Measurements from ENCODE around the gene KLHL36.

The KLHL36 gene

DNA sequence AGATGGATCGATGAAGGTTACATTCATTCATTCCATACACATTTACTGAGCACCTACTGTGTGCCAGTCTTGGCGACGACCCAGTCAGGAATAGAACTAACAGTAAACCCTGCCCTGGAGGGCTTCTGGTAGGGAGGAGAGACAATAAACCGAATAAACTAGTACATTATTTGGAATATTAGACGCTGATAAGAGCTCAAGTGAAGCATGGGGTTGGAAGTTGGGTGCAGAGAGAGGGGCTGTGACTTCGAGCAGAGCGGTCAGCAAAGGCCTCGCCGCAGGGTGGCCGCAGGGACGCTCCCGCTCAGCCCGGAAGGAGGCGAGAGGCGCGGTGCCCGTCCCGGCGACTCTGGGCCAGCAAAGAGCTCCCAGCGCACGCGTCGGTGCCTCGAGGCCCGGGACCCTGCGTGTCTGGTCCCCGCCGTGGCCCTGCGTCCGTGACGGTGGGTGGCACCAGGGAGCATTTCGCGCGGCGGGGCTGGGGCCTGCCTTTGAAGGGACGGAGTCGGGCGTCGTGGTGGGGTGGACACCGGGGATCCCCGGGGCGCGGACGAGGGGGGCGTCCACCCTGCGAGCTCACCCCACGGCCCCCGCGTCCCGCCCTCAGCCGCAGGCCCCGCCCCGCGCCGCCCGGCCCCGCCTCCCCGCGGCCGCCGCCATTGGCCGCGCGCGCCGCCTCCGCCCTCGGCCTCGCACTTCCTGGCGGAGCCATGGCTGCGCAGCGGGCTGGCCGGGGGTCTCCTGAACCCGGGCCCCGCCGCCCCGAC is at the start of gene KLHL36:
Gene KLHL36 (plus strand): TSS at position 684 of the 767 bp plus-strand sequence. CDS start 2,357 bp downstream, outside the sequence.
- DNase-seq, result peak; percentile 92

DNA sequence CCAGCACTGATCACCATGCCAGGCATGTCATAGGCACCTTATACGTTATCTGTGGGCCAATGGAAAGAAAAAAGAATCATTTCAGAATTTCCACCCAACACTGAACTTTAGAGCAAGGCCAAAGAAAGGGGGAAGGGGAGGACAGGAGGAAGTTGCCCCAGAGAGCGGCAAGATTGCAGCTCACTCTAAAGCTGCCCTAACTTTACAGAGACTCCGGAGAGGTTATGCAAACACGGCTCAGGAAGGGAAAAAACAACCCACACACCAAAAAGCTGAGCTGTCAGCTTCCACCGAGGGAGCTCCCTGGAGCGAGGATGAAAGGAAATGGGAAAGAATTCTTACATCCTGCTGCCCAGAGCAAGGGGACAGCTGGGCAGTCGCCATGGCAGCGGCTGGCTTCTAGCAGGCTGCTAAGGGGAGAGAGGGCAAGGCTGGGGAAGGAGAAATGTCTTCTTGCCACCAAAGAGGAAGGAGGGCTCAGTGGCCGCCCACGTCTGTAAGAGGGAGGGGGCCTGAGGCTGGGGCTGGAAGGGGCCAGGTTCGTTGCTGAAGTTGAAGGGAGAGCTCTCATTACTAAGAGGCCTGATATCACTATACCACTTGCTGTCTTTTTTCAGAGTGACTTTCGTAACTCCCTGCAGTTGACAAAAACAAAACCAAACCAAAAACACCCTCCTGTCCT is 48.6 kb upstream of the KLHL36 start:
- DNase-seq, result peak; percentile 87

DNA sequence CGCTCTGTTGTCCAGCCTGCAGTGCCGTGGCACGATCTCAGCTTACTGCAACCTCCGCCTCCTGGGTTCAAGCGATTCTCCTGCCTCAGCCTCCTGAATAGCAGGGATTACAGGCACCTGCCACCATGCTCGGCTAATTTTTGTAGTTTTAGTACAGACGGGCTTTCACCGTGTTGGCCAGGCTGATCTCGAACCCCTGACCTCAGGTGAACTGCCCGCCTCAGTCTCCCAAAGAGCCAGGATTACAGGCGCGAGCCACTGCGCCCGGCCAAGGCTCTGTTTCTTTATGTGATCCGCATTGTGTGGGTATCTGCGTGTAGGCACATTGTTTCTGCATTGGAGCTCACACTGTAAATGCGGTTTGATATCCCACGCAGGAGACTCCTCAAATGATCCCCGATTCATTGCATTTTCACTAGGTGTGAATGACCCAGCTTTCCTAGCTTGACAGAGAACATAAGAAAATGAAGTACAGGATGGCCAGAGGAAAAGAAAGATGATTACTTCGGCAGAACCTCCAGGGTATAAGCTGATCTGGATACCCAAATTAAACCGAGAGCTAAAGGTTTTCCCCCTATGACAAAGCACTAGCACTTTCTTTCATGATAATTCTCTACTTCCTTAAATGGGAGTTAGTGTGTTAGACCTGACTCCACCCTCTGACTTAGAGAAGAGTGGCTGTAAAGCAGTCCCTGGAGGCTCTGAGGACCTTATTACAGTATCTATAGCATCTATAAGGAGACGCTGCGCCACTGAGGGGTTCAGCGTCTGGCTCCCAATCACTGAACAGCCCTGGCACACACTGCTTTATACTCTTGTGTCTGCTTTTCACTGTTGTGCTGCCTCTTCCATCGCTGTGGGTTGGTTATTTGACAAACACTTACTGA is 47.7 kb upstream of the KLHL36 start:
- peak; percentile 75 for DNase-seq

- DNase-seq, result peak; percentile 88
Measured at GRCh38 chr16:84603140-84603816, 45.0 kb upstream of the KLHL36 start.

GRCh38 chr16:84603940-84604339 is 44.4 kb upstream of the KLHL36 start:
- DNase-seq, result no peak

DNA sequence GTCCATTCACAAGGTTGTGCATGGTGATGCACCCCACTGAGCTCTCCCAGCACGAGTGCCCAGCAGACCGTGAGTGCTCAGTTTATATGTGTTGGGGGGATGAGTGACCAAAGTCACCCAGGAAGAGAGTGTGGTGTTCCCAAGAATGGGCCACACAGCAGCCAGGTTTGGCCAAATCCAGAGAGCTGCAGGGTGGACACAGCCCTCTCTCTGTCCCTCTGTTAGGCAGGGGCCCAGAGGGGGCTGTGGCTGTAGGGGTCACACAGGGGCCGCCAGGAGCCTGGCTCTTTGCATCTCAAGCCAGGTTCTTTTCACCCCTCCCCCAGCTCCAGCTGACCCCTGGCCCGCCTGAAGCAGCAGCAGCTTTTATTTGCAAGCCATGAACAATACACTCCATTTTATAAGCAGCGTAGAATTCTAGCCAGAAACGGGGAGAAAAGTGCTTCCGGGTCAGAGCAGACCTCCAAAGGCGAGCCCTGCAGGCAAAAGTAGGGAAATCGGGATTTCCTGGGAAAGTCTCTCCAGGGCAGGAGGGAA is 43.8 kb upstream of the KLHL36 start:
- no peak for DNase-seq

GRCh38 chr16:84605339-84605848 is 42.9 kb upstream of the KLHL36 start:
- DNase-seq, result no peak

GRCh38 chr16:84606081-84606875 is 42.0 kb upstream of the KLHL36 start:
- DNase-seq, result peak; percentile 74

DNA sequence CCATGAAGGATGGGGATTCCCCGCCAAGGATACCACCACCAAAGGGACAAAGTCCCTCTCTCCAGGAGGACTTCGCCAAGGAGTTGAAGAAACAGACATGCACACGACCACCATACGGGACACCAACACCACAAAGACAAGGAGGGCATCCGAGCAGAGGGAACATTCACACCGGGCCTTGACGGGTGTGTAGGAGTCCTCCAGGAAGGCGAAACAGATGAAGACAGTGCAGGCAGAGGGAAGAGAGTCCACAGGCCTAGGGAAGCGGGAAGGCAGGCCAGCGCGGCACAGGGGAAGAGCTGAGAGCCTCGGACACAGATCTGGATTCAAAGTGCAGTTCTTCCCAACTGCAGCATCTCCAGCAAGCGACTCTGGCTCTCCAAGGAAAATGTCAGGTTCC is 41.2 kb upstream of the KLHL36 start:
- no peak for DNase-seq

DNA sequence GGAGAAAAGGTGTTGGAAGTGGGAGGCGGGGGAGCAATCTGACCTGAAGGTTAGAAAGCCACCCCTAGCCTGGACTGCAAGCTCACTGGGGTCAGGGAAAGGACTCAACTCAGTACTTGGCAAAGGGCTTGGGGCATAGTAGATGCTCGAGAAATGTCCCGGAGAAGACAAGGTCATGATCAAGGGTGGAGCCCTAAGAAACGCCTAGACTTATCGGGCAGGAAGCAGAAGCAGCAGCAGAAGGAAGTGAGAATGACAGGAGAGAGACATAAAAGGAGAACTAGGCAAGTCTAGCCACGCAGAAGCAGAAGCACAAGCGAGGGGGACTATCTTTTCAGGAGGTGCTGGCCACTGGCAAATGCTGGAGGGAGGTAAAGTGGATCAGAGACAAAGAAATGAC is 40.6 kb upstream of the KLHL36 start:
- DNase-seq, result no peak

DNA sequence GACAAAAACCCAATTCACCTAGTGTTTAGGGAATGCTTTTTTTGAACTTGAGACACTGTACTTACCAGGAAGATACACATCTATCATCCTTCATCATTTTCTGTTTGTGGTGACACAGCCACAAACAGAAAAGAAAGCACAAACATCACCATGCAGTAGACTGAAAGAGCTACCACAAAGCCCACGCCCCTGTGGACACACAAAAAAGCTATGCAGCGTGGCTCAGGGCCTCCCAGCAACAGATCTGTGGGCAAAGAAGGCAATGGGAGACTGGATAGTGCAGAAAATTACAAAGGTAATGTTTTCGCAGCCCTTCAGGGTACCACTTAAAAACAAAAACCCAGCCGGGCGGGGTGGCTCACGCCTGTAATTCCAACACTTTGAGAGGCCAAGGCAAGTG is 40.0 kb upstream of the KLHL36 start:
- DNase-seq, result peak; percentile 80

DNA sequence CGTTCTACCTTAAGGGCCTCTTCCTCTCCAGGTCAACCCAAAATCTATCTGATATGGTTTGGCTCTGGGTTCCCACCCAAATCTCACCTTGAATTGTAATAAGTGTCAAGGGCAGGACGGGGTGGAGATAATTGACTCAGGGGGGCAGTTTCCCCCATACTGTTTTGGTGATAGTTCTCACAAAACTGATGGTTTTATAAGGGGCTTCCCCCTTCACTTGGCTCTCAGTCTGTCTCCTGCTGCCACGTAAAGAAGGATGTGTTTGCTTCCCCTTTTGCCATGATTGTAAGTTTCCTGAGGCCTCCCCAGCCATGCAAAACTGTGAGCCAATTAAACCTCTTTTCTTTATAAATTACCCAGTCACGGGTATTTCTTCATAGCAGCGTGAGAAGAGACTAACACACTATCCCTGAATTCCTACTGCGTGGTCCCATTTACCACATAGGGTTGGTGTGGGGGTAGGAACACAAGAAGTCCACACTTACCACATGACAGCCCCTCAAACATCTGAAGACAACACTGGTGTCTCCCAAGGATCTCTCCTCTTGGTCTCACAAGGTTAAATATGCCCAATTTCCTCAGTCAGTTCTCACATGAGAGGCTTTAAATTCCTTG is 38.6 kb upstream of the KLHL36 start:
- no peak for DNase-seq

- DNase-seq, result no peak
Measured at GRCh38 chr16:84610376-84610775, 37.9 kb upstream of the KLHL36 start.

GRCh38 chr16:84611041-84611440 is 37.3 kb upstream of the KLHL36 start:
- no peak for DNase-seq

GRCh38 chr16:84612686-84613085 is 35.6 kb upstream of the KLHL36 start:
- no peak for DNase-seq

GRCh38 chr16:84613408-84614072 is 34.8 kb upstream of the KLHL36 start:
- DNase-seq, result no peak

- DNase-seq, result no peak
Measured at GRCh38 chr16:84614073-84614459, 34.2 kb upstream of the KLHL36 start.

- no peak for DNase-seq
Measured at GRCh38 chr16:84614623-84614967, 33.7 kb upstream of the KLHL36 start.

GRCh38 chr16:84614968-84615813 is 33.1 kb upstream of the KLHL36 start:
- no peak for DNase-seq

- peak; percentile 75 for DNase-seq
Measured at GRCh38 chr16:84616515-84616914, 31.8 kb upstream of the KLHL36 start.
